NCI-H2029 (cell line): ENCODE results near the gene TMEM119.

Experiments
- DNase-seq: peaks from one replicate; lab custom pipeline; 2025; lab: John Stamatoyannopoulos, UW

The TMEM119 gene

DNA sequence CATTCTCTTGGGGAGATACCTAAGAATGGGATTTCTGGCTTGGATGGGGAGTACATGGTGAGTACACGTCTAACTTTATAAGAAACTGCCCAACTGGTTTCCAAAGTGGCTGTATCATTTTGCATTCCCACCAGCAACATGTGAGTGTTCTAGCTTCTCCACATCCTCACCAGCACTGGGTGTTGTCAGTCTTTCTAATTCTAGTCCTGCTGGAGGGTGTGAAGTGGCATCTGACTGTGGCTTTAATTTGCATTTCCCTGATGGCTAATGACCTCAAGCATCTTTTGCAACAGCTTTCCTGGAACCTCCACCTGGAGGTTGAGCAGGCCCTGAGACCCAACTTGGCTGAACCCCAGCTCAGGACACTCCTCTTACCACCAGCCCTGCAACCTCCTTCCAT, 18.0 kb upstream of the TMEM119 start:
- DNase-seq: no peak

DNA sequence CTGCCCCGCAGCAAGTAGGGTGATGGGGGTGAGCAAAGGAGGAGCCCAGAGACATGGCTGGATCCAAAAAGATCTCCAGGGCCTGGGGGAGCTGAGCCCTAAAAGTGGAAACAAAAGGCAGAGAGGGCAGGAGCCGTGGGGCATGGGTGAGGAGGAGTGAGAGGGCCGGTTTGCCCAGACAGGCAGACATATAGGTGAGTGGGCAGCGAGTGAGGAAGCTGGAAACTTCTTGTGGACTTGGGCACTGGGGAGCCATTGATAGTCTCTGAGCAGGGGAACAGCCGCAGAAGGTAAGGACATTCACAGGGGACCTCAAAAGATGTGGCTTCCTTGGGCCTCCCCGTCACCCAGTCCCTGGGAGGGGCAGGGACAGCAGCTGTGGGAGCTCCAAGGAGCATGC, 16.8 kb upstream of the TMEM119 start:
- no peak for DNase-seq

DNA sequence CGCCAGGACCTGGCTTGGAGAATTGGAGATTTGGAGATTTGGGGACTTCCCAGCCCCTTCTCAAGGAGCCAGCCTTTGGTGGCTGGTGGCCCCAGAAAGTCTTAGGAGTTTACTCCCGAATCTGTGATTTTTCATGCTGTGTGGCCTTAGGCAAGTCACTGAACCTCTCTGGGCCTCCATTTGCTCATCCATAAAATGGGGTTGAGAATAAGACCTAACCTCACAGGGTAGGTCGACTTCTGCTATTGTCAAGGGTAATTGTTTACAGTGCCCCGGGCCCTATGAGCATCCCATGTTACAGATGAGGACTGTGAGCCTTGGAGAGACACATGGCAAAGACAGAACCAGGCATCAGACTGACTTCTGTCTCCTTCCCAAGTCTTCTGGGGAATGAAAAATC, 16.2 kb upstream of the TMEM119 start:
- no peak for DNase-seq

DNA sequence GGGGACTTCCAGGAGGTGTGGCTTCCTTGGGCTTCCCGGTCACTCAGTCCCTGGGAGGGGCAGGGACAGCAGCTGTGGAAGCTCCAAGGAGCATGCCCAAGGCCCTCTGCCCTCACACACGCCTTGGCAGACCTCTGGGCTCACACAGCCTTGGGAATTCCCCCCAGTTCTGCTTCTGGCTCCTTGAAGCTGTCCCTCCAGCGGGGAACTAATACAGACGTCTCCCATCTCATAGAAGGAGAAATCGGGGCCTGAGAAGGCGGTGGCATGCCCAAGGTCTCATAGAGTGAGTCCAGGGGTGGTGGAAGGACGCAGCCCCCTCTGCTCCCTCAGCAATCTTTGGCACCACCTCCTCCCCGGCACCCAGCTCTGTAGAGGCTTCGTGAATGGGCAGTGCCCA, 15.7 kb upstream of the TMEM119 start:
- no peak for DNase-seq

DNA sequence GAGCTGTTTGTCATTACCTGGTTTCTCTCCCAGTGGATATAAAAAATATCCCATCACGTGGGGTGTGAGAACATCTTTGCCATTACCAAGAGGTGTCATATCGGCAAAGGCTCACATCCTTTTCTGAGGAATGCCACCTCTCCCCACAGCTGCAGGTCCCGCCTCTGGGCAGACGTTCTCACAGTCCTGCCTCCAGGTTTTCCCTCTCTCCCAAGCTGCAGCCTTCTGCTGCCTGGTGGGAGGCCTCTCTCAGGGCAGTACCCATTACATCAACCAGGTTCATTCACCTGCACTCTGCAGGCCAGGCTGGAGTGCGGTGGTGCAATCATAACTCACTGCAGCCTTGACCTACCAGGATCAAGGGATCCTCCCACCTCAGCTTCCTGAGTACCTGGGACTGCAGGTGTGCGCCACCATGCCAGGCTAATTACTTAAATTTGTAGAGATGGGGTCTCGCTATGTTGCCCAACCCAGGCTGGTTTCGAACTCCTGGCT, 15.0 kb upstream of the TMEM119 start:
- DNase-seq: no peak

DNA sequence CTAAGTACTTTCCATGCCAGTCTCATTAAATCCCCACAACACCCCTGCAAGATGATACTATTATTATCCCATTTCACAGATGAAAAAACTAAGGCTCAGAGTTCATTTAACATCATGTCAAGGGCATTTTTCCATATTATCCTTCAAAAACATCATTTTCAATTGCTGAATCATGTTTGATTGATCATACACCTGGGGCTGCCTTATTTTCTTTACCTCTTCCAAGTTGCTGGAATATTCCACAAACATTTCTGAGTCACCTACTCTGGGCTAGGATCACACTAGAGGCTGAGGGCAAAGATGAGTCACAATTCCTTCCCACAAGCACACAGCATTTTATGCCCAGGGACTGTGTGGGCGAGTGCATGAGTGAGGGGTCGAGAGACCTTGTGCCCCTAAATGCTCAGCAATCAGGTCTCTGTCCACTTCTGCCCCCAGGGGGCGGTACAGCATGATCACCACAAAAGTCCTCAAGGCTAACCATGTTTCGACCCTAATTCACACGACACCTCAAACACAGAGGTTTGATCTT, 14.1 kb upstream of the TMEM119 start:
- DNase-seq: no peak

DNA sequence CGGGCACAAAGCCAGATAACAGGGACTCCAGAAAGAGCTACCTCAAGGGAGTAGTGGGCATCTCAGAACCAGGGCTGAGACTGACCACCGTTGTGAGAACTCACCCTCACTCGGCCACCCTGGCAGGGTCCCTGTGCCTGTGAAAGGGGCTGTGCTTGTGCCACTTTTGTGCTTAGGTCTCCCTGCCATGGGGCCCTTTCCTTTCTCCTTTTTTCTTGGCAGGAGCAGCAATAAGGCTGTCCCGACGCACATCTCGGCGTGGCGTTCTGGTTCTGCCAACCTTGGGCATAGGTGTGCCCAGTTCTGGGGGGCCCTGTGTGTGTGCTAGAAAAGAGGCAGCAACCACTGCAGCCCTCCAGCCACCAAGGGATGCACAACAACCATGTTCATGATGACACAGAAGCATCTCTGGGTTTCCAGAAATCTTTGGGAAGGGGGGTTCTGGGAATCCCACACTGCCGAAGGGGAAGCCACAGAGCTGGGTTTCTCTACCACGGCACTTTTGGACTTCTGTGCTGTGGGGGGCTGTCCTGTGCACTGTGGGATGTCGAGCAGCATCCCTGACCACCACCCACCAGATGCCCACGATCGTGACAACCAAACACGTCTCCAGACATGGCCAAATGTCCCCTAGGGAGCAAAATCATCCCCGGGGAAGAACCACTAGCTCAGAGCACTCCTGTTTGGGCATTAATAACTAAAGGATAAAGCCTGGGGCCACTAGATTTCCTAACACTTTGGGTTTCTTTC, 13.1 kb upstream of the TMEM119 start:
- DNase-seq: no peak

DNA sequence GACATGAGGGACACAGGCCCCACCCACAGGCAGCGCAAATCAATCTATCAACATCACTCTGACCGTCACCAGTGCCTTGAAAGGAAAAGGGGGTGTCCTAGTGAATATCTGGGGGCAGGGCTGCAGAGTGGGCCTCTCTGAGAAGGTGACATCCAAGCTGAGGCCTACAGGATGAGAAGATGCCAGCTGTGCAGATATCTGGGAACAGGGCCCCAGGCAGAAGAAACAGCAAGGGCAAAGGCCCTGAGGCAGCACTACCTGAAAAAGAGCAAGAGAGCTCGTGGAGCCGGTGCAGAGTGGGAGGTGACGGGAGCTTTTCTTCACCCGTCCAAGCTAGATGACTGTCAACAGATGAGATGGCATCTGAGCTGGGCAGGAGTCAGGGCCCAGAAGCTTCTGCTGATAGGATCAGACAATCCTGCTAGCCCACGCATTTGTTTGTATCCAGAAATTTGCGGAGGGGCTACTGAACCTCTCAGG, 12.5 kb upstream of the TMEM119 start:
- no peak for DNase-seq

DNA sequence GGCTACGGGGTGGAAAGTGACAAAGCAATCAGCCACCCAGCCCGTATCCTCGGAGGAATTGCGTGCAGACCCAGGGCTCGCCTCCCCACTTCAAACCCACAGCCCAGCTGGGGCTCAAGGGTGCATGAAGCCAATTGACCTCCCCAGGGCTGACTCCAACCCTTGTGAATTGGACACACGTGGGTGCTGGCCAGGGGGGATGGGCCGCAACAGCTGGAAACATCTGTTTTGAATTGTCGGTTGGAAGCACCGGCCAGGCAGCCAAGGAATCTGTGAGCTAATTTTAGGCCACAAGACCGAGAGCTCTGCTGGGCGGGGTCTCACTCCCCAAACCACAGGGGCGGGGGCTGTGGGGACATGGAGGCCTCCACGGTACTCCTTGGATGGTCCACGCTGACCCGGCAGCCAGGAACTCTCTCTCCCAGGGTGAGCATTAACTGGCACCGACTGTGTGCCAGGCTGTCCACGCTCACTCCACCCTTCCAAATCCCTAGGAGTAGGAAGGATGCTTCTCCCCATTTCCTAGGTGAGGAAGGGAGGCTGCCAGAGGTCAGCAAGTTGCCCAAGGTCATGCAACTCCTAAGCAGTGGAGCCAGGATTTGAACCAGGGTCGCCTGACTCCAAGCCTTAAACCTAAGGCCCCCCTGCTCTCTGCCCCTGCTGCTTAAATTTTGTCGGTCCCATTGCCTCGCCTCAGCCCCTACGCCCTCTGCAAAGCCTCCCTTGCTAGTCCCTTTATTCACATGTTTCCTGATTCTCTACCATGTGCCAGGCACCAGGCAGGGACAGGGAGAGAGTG, 11.9 kb upstream of the TMEM119 start:
- no peak for DNase-seq

DNA sequence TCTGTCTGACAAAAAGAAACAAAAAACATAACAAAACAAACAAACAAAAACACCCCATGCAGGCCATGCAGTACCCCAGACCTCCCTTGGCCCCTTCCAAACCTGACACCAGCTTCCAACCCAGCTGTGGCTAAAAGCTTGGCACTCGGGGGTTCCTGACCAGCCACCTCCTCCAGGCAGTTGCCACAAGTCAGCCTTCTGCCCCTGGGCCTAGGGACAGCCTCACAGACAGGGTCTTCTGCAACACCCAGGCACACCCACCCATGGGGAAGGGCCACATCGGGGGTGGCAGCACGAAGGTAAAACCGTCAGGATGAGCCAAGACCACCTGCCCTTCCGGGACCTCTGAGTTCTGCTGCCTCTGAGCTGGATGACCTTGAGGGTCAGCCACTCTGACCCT, 10.7 kb upstream of the TMEM119 start:
- no peak for DNase-seq

DNA sequence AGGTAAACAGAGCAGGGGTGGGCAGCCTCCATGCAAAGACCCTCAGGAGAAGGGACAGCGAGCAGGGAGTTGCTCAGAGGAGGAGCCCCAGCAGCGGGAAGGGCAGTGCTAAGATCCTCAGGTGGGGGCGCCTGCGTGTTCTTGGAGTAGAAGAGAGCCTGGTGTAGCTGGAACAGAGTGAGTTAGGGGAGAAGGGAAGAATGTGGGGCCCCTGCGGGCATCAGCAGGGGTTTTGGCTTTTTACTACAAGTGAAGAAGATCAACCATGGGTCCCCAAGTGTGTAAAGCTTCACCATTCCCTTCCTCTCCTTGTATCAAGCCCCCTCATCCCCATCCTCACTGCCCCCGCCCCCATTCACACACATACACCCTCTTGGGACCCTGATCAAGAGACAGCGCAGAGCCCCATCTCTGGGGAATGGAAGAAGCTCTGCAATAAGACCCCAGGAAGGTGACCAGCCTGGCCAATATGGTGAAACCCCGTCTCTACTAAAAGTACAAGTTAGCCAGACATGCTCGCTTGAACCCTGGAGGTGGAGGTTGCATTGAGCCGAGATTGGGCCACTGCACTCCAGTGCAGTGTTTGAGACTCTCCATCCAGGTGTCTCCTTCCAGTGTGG, 10.2 kb upstream of the TMEM119 start:
- no peak for DNase-seq

DNA sequence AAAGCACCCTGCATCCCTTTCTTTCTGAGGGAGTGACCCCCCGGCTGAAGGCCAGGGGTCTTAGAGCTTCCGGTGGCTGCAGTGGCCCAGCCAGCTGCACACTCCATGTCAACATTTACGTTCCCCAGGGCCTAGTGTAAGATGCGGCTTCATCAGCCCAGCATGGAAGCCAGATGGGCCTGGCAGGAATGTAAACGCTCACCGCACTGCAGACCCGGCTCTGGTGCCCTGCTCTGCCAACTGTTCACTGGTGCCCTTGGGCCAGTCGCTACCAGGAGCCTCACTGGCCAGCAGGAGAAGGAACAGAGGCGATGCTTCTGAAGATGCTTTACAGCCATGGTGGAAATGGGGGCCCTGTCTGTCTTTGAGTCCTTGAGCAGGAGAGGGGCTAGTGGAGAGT, 8.6 kb upstream of the TMEM119 start:
- DNase-seq: no peak

DNA sequence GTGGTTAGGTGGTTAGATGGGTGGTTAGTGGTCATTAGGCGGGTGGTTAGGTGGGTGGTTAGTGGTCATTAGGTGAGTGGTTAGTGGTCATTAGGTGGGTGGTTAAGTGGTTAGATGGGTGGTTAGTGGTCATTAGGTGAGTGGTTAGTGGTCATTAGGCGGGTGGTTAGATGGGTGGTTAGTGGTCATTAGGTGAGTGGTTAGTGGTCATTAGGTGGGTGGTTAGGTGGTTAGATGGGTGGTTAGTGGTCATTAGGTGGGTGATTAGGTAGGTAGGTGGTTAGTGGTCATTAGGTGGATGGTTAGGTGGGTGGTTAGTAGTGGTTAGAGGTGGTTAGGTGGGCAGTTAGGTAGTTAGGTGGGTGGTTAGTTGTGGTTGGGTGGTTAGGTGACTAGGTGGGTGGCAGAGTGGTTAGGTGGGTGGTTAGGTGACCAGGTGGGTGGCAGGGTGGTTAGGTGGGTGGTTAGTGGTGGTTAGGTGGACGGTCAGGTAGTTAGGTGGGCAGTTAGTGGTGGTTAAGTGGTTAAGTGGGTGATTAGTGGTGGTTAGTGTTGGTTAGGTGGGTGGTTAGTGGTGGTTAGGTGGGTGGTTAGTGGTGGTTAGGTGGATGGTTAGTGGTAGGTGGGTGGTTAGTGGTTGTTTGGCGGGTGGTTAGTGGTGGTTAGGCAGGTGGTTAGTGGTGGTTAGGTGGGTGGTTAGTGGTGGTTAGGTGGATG, 8.0 kb upstream of the TMEM119 start:
- DNase-seq: no peak

DNA sequence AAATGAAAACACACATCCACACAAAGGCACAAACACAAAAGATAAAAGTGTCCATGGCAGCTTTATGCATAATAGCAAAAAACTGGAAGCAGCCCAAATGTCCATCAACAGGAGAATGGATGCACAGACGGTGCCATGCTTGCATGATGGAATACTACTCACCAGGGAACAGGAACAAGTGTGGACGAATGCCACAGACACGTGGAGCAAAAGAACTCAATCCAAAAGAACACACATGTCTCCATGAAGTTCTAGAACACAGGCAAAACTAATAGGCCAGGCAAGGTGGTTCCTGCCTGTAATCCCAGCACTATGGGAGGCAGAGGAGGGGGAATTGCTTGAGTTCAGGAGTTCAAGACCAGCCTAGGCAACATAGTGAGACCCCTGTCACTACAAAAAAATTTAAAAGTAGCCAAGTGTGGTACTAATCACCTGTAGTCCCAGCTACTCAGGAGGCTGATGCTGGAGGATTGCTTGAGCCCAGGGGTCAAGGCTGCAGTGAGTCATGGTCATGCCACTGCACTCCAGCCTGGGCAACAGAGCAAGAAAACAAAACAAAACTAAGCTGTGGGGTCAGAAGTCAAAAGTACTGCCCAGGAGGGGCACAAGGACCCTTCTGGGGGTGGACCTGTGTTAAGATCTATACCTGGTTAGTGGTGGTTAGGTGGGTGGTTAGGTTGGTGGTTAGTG, 7.3 kb upstream of the TMEM119 start:
- DNase-seq: no peak

DNA sequence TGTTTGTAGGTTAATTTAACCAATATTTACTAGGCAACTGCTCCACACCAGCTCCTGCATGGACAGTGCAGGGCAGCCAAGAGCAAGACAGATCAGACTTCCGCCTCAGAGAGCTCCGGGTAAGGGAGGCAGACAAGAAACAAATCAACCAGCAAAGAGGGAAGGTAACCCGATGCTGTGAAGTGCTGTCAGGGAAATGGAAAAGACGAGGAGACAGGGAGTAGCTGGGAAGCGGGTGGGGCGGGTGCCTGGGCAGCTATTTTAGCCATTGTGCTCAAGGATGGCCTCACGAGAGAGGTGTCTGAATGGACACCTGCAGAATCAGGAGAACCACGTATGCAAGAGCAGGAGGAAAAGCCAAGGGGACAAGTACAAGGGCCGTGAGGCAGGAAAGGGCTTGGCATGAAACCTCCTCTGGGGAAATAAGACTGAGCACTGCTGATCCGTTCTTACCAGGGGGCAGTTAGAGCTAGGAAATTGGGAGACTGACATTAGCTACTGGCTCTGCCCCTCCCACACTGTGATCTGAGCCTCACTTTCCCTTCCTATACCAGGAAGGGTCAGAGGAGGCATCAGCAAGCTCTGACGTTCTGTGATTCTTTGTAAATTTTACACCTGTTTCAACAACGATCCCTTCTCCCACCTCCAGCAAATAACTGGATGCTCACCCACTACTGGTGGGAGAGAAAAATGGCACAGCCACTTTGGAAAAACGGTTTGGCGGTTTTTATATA, 6.5 kb upstream of the TMEM119 start:
- DNase-seq: no peak

DNA sequence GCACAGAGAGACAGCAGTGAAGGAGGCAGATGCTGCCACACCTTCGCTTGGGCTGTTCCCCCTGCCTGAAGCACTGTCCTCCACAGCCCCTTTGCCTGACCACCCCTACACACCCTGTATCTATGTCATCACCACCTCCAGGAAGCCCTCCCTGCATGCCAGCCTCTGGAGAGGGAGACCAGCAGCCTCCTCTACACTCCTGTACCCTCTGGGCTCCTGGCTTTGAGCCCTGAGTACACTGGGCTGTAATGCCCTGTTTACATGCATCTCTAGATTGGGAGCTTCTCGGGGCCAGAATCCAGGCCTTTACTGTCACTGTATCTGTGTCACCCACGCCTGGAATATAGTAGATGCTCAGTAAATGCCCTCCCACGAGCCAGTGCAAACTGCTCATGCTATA, 5.9 kb upstream of the TMEM119 start:
- DNase-seq: no peak

DNA sequence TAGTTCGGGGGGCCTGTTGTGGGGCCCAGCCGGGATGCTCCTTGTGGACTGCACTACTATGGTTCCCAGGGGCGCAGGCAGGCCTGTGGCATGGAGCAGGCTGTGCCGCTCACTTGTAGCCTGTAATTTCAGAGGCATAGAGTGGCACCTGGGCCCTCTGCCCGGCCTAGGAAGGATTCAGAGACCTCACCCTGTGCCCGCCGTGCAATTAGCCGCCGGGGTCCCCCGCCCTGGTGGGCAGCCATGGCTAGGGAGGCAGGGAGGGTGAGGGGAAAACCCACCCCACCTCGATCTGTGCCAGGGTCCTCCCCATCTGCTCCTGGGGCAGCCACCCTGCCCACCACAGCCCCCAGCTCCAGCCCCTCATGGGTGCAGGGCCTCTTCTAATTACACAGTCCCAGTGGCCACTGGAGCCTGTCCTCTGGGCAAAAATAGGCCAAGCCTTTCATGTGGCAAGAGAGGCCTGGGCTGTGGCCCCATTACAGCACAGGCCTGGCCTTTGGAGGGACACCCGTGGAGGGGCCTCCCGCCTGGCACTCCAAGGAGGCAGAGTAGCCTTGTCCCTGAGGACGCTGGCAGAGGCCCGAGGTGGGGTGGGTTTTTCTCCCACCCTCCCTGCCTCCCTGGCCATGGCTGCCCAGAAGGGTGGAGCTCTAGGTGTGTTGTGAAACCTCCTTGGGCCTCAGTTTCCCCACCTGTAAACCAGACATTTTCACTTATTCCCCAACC, 5.3 kb upstream of the TMEM119 start:
- DNase-seq: no peak

DNA sequence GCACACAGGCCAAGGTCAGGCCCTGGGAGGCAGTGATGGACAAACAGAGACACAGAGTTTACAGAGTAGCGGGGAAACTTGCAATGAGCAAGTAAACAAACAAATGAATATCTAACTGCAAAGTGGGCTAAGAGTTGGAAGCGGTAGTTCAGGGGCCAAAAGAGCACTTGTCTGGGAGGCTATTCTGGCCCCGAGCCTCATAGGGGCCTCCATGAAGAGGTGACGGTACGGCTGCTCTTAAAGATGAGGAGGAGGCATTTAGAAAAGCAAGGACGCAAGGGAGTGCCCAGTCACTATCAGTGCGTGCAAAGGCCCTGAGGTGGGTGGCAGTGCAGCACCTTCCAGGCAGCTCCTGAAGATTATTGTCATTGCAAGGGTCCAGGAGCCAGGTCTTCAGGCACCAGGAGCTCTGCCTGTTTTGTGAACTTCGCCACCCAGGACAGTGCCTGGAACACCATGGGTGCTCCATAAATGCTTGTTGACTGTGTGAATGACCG, 4.4 kb upstream of the TMEM119 start:
- no peak for DNase-seq

DNA sequence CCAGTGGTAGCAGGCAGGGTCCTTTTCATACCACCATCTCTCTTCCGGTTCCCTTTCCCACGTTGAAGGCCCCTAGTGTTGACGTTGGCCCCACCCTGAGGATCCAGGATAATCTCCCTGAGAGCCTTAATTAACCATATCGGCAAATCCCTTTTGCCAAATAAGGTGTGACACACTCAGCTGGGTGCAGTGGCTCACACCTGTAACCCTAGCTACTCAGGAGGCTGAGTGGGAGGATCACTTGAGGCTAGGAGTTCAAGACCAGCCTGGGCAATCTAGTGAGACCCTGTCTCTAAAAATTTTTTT, 2.8 kb upstream of the TMEM119 start:
- no peak for DNase-seq
